HG02759 (cell line): Measurements from ENCODE around the gene TCF15.
A peak's percentile ranks its signal among the peaks of the same experiment; 100 is the strongest.

Source experiments
- ATAC-seq: cut with Tn5 transposase; IDR thresholded peaks from one replicate; pipeline ENCODE4 v1.9.1; 2021; ENCODE audit warnings: mild to moderate bottlenecking, moderate library complexity; ENCODE audit not compliant: unreplicated experiment

Gene TCF15

GRCh38 chr20:610130-611046 is at the start of gene TCF15:
Gene TCF15, minus strand, starts transcription at chr20:610309. Its CDS starts 72 bp downstream, at chr20:610237.
- ATAC-seq = no peak

- no peak for ATAC-seq
These were observed 48.7 kb upstream of the TCF15 start for GRCh38 chr20:658731-659291.

- ATAC-seq = no peak
These were observed 48.1 kb upstream of the TCF15 start for GRCh38 chr20:658202-658601.

- no peak for ATAC-seq
These were observed 45.9 kb upstream of the TCF15 start for GRCh38 chr20:655726-656624.

- no peak for ATAC-seq
These were observed 44.3 kb upstream of the TCF15 start for GRCh38 chr20:654417-654750.

GRCh38 chr20:653590-654416 is 43.7 kb upstream of the TCF15 start:
- no peak for ATAC-seq

- peak; percentile 92 for ATAC-seq
These were observed 43.0 kb upstream of the TCF15 start, which contains the start of gene SRXN1 for GRCh38 chr20:653110-653589. Gene SRXN1, minus strand, starts transcription at chr20:653200. Its CDS starts 15 bp downstream, at chr20:653185.

- ATAC-seq = no peak
These were observed 42.6 kb upstream of the TCF15 start for GRCh38 chr20:652615-653109.

- no peak for ATAC-seq
These were observed 41.9 kb upstream of the TCF15 start for GRCh38 chr20:651713-652614.

GRCh38 chr20:650954-651353 is 40.8 kb upstream of the TCF15 start:
- no peak for ATAC-seq

GRCh38 chr20:650281-650680 is 40.2 kb upstream of the TCF15 start:
- no peak for ATAC-seq

- no peak for ATAC-seq
These were observed 37.4 kb upstream of the TCF15 start for GRCh38 chr20:647479-648019.

GRCh38 chr20:646868-647233 is 36.7 kb upstream of the TCF15 start:
- no peak for ATAC-seq

GRCh38 chr20:646107-646867 is 36.2 kb upstream of the TCF15 start:
- no peak for ATAC-seq

GRCh38 chr20:645318-646106 is 35.4 kb upstream of the TCF15 start:
- ATAC-seq = no peak

GRCh38 chr20:644692-645317 is 34.7 kb upstream of the TCF15 start:
- ATAC-seq = no peak
